Subcutaneous adipose tissue (tissue), 4 donors: ENCODE data around the gene CXXC4. TPM values are rescaled to one million over a fixed set of nuclear protein-coding genes. Genes with fewer than 3 reads are reported as not detected.

Experiments used
- CTCF ChIP-seq: fragments of 450-650 bp; IDR thresholded peaks from one replicate; pipeline ENCODE4 v1.5.1; 2016; ENCODE audit warnings: low read depth, mild to moderate bottlenecking, control low read depth, antibody characterized with exemption, moderate library complexity
- total RNA-seq, 4 donors: library from RNA; depleted of rRNA; stranded (reverse); fragments of >200 nt; gene quantifications; one replicate each; pipeline ENCODE4 v1.1.0, GENCODE V29; 2016

The CXXC4 gene
- total RNA-seq, 4 donors from 2014 or later = 0.22 to 1.5 (median 0.41) TPM

GRCh38 chr4:104424475-104424941 is 70.2 kb downstream of the CXXC4 start:
- no peak for TF ChIP-seq CTCF

- no peak for TF ChIP-seq CTCF
Measured at GRCh38 chr4:104421566-104421965, 73.1 kb downstream of the CXXC4 start.

- TF ChIP-seq CTCF = no peak
Measured at GRCh38 chr4:104420766-104421165, 73.9 kb downstream of the CXXC4 start.
